Activated CD4-positive, alpha-beta T cell treated with anti-CD3 and anti-CD28 coated beads for 1 hour (primary cell): ENCODE results near the gene TAC3.
"Not testable (repeated sequence)": the region's sequence is repeated elsewhere in the genome, so short reads cannot be mapped to it uniquely, and the experiment has no call there.

Experiments
- DNase-seq: peaks from one replicate; pipeline ENCODE4 v3.0.0-alpha.2; 2020

TAC3 gene

DNA sequence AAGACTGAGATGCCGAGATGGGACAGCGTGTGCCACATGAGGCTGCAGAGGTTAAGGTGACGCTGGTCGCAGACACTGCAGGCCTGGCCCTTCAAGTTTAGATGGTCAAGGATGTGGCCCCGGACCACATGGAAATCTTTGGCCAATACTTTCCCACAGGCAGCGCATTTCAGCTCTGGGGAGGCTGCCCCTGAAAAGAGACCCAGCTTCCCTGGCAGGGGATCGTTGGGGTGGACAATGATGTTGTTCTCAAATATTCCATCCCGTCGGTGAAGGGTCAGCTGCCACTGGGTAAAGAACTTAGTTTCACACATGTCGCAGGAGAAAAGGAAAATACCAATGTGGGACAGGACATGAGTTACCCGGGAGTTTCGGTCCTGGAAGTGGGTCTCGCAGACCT lies 12.9 kb downstream of the TAC3 start:
- DNase-seq: no peak

GRCh38 chr12:57001448-57001906 lies 14.9 kb downstream of the TAC3 start:
- peak; percentile 66 for DNase-seq

DNA sequence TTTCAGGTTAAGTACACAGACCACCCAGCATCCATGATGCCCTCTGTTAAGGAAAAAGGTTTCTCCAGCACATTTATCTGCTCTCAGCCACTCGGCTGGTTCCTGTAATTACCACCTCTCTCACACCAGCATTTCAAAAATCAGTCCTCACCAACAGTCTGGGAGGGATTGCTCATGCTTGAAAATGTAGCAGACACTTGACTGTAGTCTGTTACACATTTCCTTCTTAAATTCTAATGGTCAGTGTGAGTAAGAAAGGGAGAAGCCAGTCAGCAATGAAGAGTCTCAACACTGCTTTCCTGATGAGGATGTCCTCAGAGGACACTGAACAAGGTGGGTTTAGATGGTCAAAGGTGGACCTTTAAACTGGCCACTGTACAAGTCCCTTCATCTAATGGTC lies 15.9 kb downstream of the TAC3 start:
- DNase-seq: no peak

GRCh38 chr12:56999456-56999855 lies 16.9 kb downstream of the TAC3 start:
- DNase-seq: no peak

DNA sequence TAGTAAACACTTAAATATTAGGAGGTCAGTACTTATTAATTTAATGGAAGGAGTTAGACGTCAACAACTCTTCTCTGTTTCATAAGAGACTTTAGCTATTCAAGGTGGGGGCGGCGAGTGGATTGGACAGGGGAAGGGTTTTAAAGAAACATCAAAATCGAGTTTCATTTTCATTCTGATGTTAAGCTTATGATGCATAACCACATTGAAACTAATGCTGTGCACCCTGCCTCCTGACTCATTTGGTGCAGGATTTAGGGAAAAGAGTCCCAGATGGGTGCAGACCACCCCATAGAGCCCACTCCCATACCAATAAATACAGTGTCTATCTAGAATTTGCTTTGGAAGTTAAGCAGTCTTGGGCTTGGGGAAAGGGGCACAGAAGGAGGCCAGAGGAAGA lies 17.3 kb downstream of the TAC3 start:
- DNase-seq: no peak

- no peak for DNase-seq
Measured at GRCh38 chr12:56998316-56998715, 18.0 kb downstream of the TAC3 start.

DNA sequence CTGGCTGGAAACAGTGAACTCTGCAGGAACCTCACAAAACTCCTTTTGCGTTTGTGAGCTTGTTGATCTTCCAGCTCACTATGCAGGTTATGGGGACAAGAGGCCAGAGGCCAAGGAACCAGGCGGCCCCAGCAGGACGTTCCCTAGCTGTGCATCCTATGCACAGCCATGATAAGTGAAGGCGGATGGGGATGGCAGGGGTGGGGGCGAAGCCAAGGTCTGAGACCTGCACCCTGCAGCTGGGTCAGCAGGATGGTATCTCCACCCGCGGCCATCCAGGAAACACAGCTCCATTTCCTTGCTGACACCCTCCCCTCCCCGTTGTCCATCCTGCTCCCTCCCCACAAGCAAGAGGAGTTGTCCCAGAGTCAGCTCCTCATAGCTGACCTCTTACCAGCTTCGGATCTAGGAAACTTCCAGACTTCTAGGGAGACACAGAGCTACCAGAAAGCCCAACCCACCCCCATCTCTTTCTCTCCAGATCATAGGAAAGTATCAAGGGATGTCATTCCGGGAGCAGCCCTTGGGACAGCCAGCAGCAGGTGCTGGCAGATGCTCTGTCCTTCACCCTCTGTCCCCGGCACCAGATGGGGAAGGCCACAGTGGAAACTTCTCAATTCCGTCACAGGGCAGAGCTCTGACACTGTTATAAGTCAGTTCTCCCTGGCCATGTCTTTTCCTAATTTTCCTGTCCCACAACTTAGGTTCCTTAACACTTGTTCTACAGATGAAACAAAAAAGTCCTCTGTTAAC lies 19.4 kb downstream of the TAC3 start:
- no peak for DNase-seq

DNA sequence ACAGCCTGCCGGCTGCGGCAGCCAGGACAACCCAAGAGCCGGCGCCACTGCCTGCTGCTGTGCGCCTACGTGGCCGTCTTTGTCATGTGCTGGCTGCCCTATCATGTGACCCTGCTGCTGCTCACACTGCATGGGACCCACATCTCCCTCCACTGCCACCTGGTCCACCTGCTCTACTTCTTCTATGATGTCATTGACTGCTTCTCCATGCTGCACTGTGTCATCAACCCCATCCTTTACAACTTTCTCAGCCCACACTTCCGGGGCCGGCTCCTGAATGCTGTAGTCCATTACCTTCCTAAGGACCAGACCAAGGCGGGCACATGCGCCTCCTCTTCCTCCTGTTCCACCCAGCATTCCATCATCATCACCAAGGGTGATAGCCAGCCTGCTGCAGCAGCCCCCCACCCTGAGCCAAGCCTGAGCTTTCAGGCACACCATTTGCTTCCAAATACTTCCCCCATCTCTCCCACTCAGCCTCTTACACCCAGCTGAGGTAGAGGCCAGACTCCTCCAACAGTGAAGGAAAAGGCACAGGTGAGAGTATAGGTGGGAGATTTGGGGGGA lies 20.3 kb downstream of the TAC3 start:
- DNase-seq: no peak

GRCh38 chr12:56995201-56995929 lies 21.0 kb downstream of the TAC3 start:
- no peak for DNase-seq

- DNase-seq: no peak
Measured at GRCh38 chr12:56994231-56994746, 22.0 kb downstream of the TAC3 start.

DNA sequence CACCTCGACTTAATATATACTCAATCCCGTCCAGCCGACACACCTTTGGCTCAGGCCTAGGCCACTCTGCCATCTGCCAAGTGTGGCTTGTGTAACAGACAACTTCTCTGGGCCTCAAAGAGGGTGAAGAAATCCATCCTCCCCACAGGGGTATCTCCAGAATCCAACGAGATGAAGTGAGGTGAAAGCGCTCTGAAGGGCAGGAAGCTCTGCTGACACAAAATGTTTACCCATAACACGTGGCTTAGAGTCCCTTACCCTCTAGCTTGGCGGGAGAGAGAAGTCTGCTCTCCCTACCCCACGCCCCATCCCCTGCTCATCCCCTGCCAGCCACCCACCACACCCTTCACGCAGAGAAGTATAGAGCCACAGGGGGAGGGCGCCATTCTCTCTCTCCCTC lies 23.0 kb downstream of the TAC3 start:
- DNase-seq: no peak

DNA sequence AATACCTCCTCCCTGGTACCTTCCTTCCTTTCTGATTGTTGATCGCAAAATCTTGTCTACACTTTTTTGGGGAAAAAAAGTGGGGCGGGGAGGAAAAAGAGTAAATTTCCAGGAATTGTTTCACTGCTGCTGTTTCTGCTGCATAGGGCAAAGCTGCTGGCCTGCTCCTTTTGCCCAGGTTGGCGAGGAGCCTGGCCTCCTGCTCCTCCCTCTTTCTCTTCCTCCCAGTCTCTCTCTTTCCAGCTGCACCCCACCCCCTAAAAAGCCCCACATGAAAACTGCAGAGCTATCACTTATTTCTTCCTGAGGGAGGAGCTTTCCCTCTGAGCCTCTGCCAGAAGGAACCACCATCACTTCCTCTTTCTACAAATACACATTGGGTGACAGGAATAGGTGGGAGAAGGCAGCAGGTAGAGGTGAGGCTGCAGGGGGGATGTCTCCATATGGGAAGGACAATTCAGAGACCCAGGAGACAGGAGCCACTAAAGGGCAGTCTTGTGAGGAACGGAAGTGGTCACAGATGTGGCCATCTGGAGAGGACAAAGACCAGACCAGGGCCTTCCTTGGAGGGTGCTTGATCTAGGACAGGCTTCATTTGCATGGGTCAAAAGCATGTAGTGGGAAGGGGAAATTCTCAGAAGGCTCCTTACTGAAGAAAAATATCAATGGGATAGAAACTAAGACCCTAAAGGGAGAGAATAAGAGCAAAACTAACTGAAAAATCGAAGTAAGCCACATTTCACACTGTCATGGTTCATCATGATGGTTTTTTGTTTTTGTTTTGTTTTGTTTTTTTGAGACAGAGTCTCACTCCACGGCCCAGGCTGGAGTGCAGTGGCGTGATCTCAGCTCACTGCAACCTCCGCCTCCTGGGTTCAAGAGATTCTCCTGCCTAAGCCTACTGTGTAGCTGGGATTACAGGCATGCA lies 24.7 kb downstream of the TAC3 start:
- DNase-seq: no peak

DNA sequence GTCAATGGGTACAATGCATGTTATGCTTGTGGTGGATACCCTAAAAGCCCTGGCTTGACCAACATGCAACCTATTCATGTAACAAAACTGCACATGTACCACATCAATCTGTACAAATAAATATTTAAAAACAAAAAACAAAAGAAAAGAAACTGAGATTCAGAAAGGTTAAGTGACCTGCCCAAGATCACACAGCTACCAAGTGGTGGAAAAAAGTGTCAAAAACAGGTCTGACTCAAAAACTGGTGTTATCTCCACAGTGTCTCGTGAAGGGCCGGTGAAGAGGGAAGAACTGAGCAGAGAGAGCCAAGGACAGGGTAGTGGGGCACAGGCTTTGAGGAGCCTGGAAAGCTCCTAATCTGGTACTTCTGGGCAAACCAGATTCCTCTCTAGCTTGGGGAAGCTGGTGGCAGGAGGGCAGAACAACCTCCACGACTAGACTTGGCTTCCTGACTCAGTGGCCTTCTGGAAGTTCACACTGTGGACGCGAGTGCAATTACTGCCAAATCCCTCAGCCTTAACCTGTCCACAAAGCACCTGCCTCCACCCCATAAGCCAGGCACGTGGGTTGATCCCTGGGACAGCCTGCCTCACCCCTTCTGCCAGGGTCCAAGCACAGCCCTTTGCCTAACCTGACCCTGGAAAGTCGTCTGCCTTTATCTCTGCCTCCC lies 25.5 kb downstream of the TAC3 start:
- no peak for DNase-seq

DNA sequence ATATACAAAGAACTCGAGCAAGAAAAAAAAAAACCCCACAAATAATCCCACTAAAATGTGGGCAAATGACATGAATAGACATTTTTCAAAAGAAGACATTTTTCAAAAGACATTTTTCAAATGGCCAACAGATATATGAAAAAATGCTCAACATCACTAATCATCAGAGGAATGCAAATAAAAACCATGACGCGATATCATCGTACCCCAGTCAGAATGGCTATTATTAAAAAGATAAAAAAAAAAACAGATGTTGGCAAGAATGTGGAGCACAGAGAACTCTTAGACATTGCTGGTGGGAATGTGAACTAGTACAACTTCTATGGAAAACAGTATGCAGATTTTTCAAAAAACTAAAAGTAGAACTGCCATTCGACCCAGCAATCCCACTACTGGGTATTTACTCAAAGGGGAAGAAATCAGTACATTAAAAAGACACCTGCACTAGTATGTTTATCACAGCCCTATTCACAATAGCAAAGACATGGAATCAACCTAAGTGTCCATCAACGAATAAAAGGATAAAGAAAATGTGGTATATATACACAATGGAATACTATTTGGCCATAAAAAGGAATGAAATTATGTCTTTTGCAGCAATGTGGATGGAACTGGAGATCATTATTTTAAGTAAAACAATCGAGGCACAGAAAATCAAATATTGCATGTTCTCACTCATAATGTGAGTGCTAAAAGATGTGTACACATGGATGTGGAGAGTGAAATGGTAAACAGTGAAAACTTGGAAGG lies 26.3 kb downstream of the TAC3 start:
- DNase-seq: no peak

DNA sequence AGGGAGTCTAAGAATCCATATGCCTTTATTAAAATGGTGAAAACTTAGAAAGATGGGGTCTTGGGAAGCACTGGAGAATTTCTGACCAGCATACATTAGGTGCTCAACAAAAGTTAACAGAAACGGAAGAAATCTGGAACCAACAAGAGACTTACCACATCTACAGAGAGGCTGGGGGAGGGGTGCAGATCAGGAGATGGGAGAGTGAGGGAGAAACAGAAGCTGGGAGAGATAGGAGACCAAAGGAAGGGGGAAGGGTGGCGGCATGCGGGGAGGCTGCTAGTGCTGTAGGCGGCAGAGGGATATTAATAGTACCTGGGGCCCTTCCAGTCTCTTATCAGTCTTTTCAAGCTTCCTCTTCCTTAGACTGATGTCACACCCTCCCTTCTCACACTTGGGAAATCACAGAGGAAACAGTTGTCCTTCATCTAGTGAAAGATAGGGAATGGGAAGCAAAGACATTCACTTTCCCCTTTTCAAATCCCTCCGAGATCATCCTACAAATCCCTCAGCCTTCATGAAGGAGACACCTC lies 28.1 kb downstream of the TAC3 start:
- no peak for DNase-seq

GRCh38 chr12:56987551-56988053 lies 28.7 kb downstream of the TAC3 start:
- peak; percentile 65 for DNase-seq

DNA sequence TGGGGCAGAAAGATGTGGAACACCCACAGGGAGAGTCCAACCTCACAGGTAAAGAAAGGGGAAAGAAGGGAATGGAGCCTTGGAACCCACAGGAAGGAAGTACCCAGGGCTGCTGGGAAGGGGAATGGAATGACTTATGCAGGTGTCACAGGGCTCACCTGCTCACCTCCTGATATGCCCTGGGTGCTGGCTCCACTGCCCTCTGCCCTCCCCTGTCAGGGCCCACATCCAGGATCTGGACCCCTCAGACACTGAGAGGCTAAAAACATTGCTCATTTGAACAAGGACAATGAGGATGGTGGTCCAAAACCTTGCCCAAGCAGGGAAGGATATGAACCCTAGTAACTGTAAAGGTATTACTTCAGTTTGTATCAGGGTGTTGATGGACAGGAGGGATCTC lies 29.3 kb downstream of the TAC3 start:
- no peak for DNase-seq

- not testable (repeated sequence) for DNase-seq
Measured at GRCh38 chr12:56985714-56986113, 30.6 kb downstream of the TAC3 start.

GRCh38 chr12:56983386-56983785 lies 32.9 kb downstream of the TAC3 start:
- no peak for DNase-seq

DNA sequence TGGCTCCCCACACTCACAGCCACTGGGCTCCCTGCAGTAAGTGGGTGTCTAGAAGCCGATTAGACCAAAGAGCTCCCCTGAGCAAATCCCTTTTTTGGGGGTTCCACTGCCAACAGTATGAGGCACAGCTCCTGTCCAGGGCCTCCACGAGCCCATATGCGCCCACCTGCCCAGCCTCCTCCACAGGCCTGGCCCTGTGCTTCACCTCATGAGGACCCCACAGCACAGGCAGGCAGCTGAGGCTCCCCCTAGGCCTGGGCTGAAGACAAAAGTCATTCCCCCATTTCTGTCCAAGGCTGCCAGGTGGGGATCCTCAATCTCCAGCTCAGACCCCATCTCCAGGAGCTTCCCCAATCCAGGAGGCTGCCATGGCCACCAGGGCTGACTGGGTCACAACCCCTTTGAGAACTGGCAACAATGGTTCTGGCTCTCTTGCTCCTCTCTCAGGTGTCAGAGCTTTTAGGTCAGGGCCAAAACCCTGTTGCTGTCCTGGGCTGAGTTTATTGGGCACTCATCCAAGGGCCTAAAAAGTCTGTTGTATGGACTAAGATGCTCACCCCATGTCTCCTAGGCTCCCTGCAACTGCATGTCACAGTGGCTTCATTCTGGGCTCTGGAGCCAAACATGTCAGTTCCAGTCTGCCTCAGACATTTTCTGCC lies 33.6 kb downstream of the TAC3 start:
- not testable (repeated sequence) for DNase-seq
